Testis (tissue), 2 donors: ENCODE data around the gene CHRM4.

Experiments
- POLR2A ChIP-seq: fragments of 450-650 bp; IDR thresholded peaks from one replicate; pipeline ENCODE4 v1.6.1; 2017; ENCODE audit warnings: antibody characterized with exemption, mild to moderate bottlenecking, moderate library complexity
- TF ChIP-seq, protein P1 (sequence below), 3 experiments: fragments of 450-650 bp in 2 of 3; fragments of 200-600 bp in 1 of 3; sonication (generic) in 1 of 3; IDR thresholded peaks; one replicate each; pipeline ENCODE4 v1.5.1; 2016 to 2019; ENCODE audit warnings: antibody characterized with exemption in 3 of 3, mild to moderate bottlenecking in 2 of 3, moderate library complexity in 1 of 3

DNA sequence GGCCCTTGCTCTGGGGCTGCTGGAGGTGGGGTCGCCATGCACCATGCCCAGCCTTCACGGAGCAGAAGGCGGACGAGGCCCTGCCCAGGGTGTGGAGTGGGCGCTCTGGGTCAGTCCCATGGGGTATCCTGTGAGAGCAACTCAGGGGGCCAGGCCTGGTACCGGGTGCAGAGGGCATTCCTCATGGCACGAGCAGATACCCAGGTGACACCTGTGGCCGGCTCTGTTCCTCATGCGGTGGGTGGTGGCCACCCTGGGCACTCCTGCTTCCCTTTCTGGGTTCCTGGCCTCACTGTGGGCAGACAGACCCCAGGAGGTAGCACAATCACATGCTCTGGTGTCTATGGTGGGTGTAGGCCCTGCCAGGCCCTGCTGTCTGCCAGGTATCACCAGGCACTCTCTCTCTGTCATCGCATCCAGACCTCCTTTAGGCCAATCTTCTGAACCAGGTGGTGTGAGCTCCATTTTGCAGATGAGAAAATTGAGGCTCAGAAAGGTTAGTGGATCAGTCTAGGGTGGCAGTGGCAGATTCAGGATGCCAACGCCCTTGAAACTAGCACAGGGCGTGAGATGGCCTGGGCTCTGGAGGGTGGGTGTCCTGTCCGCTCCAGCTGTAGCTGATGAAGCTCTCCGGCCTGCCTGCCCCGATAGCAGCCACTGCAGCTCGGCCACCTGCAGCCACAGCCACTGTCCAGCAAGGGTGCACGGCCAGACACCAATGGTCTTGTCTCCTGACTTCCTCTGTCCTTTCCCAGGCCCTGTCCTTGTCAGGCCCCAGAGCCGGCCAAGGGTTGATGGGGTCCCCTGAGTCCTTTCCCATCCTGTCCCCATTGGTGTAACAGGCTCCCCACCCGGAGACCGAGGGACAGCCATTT is 29.2 kb downstream of the CHRM4 start:
- TF ChIP-seq, protein P1, sequence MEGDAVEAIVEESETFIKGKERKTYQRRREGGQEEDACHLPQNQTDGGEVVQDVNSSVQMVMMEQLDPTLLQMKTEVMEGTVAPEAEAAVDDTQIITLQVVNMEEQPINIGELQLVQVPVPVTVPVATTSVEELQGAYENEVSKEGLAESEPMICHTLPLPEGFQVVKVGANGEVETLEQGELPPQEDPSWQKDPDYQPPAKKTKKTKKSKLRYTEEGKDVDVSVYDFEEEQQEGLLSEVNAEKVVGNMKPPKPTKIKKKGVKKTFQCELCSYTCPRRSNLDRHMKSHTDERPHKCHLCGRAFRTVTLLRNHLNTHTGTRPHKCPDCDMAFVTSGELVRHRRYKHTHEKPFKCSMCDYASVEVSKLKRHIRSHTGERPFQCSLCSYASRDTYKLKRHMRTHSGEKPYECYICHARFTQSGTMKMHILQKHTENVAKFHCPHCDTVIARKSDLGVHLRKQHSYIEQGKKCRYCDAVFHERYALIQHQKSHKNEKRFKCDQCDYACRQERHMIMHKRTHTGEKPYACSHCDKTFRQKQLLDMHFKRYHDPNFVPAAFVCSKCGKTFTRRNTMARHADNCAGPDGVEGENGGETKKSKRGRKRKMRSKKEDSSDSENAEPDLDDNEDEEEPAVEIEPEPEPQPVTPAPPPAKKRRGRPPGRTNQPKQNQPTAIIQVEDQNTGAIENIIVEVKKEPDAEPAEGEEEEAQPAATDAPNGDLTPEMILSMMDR (IDR thresholded peaks at IDR 0.05) = no peak
- TF ChIP-seq POLR2A = no peak
